Naive B cell (primary cell): ENCODE results near the gene SLC16A8. TPM values are rescaled to one million over a fixed set of nuclear protein-coding genes. Genes with fewer than 3 reads are reported as not detected.
"Not testable (repeated sequence)": the region's sequence is repeated elsewhere in the genome, so short reads cannot be mapped to it uniquely, and the experiment has no call there.

Source experiments
- ATAC-seq, 2 donors: fragments of 150-1000 bp; cut with Tn5 transposase; 2 replicates each; pipeline ENCODE4 v1.10.0; 2021; ENCODE audit warnings: low read depth in 2 of 2, mild to moderate bottlenecking in 2 of 2, moderate library complexity in 2 of 2
- DNase-seq: peaks from one replicate; pipeline ENCODE4 v3.0.0; 2022
- H3K27ac Mint-ChIP-seq, 6 donors: one replicate each; pipeline ENCODE4 v1.8.0; 2020 to 2022; ENCODE audit warnings: mild to moderate bottlenecking in 6 of 6, mixed read lengths in 6 of 6, moderate library complexity in 5 of 6, inconsistent platforms in 2 of 6
- H3K27me3 Mint-ChIP-seq, 3 donors: one replicate each; pipeline ENCODE4 v1.8.0; 2021 to 2022; ENCODE audit warnings: mixed read lengths in 3 of 3, mild to moderate bottlenecking in 1 of 3
- H3K36me3 Mint-ChIP-seq, 2 donors: one replicate each; pipeline ENCODE4 v1.8.0; 2020 to 2022; ENCODE audit warnings: mixed read lengths in 2 of 2, inconsistent platforms in 1 of 2, mild to moderate bottlenecking in 1 of 2
- H3K4me1 Mint-ChIP-seq, 3 donors: one replicate each; pipeline ENCODE4 v1.8.0; 2020 to 2022; ENCODE audit warnings: mixed read lengths in 3 of 3, inconsistent platforms in 1 of 3, mild to moderate bottlenecking in 1 of 3, moderate library complexity in 1 of 3
- H3K4me3 Mint-ChIP-seq, 8 donors: one replicate each; pipeline ENCODE4 v1.8.0; 2020 to 2022; ENCODE audit warnings: mild to moderate bottlenecking in 8 of 8, mixed read lengths in 8 of 8, moderate library complexity in 8 of 8, inconsistent platforms in 2 of 8
- H3K9me3 Mint-ChIP-seq, 7 donors: one replicate each; pipeline ENCODE4 v1.8.0; 2020 to 2022; ENCODE audit warnings: mixed read lengths in 7 of 7, mild to moderate bottlenecking in 5 of 7, inconsistent platforms in 2 of 7, moderate library complexity in 1 of 7
- polyA plus RNA-seq, 6 donors: library from polyadenylated mRNA; unstranded; fragments of 300-500 nt; fragmentation: Illumina TruSeq; gene quantifications; one replicate each; pipeline ENCODE4 v1.2.3, GENCODE V29; 2021; ENCODE audit warnings: low read depth in 6 of 6

Gene SLC16A8
- polyA plus RNA-seq, 6 donors from 2014 or later: not detected

GRCh38 chr22:38120359-38121110 lies 36.6 kb upstream of the SLC16A8 start:
- DNase-seq (no peak), ATAC-seq (no peak)
- H3K27ac Mint-ChIP-seq: peak overlapping the region in 1 of 6 donors; percentile 63
- no peaks in the 10 kb centered on the region for H3K36me3 Mint-ChIP-seq
- no peaks in the 10 kb centered on the region for H3K27me3 Mint-ChIP-seq
- no peaks in the 10 kb centered on the region for H3K4me1 Mint-ChIP-seq
- H3K4me3 Mint-ChIP-seq: no peak overlapping the region
- no peaks in the 10 kb centered on the region for H3K9me3 Mint-ChIP-seq

DNA sequence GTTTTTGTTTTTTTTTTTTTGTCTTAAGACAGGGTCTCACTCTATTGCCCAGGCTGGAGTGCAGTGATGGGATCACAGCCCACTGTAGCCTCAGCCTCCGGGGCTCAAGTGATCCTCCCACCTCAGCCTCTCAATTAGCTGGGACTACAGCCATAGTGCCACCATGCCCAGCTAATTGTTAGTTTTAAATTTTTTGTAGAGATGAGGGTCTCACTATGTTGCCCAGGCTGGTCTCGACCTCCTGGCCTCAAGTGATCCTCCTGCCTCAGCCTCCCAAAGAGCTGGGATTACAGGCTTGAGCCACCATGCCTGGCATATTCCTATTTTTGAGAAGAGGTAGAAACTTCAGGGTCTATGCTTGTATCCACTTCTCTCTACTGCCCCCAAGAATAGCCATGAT lies 34.8 kb upstream of the SLC16A8 start:
- H3K36me3 Mint-ChIP-seq, DNase-seq, H3K9me3 Mint-ChIP-seq, H3K4me1 Mint-ChIP-seq, H3K27ac Mint-ChIP-seq, H3K4me3 Mint-ChIP-seq, ATAC-seq, H3K27me3 Mint-ChIP-seq: not testable (repeated sequence)

DNA sequence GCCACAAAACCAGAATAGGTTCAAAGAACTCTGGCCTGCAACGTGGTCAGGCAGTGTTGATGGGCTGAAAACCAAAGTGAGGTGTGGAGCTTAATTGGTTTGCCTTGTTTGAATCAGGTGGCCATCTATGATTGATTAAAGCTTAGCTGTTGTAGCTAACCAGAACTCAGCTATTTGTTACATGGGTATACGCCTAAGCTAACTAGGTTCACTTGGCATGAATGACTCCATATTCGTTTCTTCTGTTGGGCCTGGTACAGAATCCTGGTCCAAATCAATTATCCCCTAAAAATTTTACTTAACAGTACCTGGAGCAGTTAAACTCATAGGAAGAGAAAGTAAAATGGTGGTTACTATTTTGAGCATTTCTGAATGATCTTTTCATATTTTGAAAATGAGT lies 34.2 kb upstream of the SLC16A8 start:
- Mint-ChIP-seq H3K27ac (no peak overlapping the region), H3K9me3 (no peaks in the 10 kb centered on the region), H3K4me1 (peaks cover 2 to 5% (median 4%) of the 10 kb centered on the region in 3 donors), H3K36me3 (no peaks in the 10 kb centered on the region), H3K27me3 (no peaks in the 10 kb centered on the region), H3K4me3 (no peak overlapping the region)
- ATAC-seq: no peak
- no peak for DNase-seq

DNA sequence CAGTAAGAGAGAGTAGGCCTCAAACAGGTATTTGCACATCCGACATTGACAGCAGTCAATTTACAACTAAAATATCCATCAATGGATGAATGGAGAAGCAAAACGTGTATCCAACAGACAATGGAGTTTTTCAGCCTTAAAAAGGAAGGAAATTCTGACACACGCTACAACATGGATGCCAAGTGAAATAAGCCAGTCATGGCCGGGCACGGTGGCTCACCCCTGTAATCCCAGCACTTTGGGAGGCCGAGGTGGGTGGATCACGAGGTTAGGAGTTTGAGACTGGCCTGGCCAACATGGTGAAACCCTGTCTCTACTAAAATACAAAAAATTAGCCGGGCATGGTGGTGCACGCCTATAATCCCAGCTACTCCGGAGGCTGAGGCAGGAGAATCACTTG lies 33.6 kb upstream of the SLC16A8 start:
- not testable (repeated sequence) for H3K4me3 Mint-ChIP-seq, ATAC-seq, H3K9me3 Mint-ChIP-seq, H3K36me3 Mint-ChIP-seq, H3K27ac Mint-ChIP-seq, DNase-seq, H3K27me3 Mint-ChIP-seq
- peaks cover 2 to 10% (median 4%) of the 10 kb centered on the region in 3 donors for H3K4me1 Mint-ChIP-seq

- peaks cover 0 to 7% of the 10 kb centered on the region in 2 donors for H3K36me3 Mint-ChIP-seq
- H3K27me3 Mint-ChIP-seq: no peaks in the 10 kb centered on the region
- H3K9me3 Mint-ChIP-seq: no peaks in the 10 kb centered on the region
- DNase-seq: no peak
- ATAC-seq: no peak
- H3K27ac Mint-ChIP-seq: no peak overlapping the region
- no peak overlapping the region for H3K4me3 Mint-ChIP-seq
- peaks cover 2 to 10% (median 4%) of the 10 kb centered on the region in 3 donors for H3K4me1 Mint-ChIP-seq
These were observed 31.6 kb upstream of the SLC16A8 start for GRCh38 chr22:38115423-38116205.

GRCh38 chr22:38114484-38115398 lies 30.8 kb upstream of the SLC16A8 start:
- H3K9me3 Mint-ChIP-seq: no peaks in the 10 kb centered on the region
- DNase-seq (peak; percentile 52), ATAC-seq (peak; percentile 75 to 83)
- peak overlapping the region in 2 of 6 donors; percentile 87 to 96 for H3K27ac Mint-ChIP-seq
- H3K4me3 Mint-ChIP-seq: peak overlapping the region in 1 of 8 donors; percentile 68
- H3K36me3 Mint-ChIP-seq: peaks cover 0 to 7% of the 10 kb centered on the region in 2 donors
- no peaks in the 10 kb centered on the region for H3K27me3 Mint-ChIP-seq
- H3K4me1 Mint-ChIP-seq: peaks cover 2 to 10% (median 6%) of the 10 kb centered on the region in 3 donors

GRCh38 chr22:38112381-38112780 lies 28.4 kb upstream of the SLC16A8 start:
- H3K4me1 Mint-ChIP-seq: peaks cover 5 to 10% (median 7%) of the 10 kb centered on the region in 3 donors
- H3K36me3 Mint-ChIP-seq: peaks cover 0 to 7% of the 10 kb centered on the region in 2 donors
- H3K4me3 Mint-ChIP-seq: no peak overlapping the region
- ATAC-seq (no peak), DNase-seq (no peak)
- no peaks in the 10 kb centered on the region for H3K27me3 Mint-ChIP-seq
- no peak overlapping the region for H3K27ac Mint-ChIP-seq
- H3K9me3 Mint-ChIP-seq: no peaks in the 10 kb centered on the region

GRCh38 chr22:38111925-38112355 lies 28.0 kb upstream of the SLC16A8 start:
- no peak overlapping the region for H3K4me3 Mint-ChIP-seq
- H3K27ac Mint-ChIP-seq: no peak overlapping the region
- no peaks in the 10 kb centered on the region for H3K9me3 Mint-ChIP-seq
- H3K36me3 Mint-ChIP-seq: peaks cover 0 to 7% of the 10 kb centered on the region in 2 donors
- H3K27me3 Mint-ChIP-seq: no peaks in the 10 kb centered on the region
- no peak for ATAC-seq
- H3K4me1 Mint-ChIP-seq: peaks cover 5 to 10% (median 7%) of the 10 kb centered on the region in 3 donors
- no peak for DNase-seq

GRCh38 chr22:38110863-38111852 lies 27.2 kb upstream of the SLC16A8 start:
- no peaks in the 10 kb centered on the region for H3K27me3 Mint-ChIP-seq
- DNase-seq (no peak), ATAC-seq (no peak)
- no peaks in the 10 kb centered on the region for H3K9me3 Mint-ChIP-seq
- H3K27ac Mint-ChIP-seq: no peak overlapping the region
- H3K36me3 Mint-ChIP-seq: peaks cover 0 to 7% of the 10 kb centered on the region in 2 donors
- H3K4me3 Mint-ChIP-seq: peak overlapping the region in 1 of 8 donors; percentile 29
- peaks cover 5 to 10% (median 7%) of the 10 kb centered on the region in 3 donors for H3K4me1 Mint-ChIP-seq

- Mint-ChIP-seq H3K27me3 (no peaks in the 10 kb centered on the region), H3K36me3 (peaks cover 0 to 7% of the 10 kb centered on the region in 2 donors), H3K4me3 (peak within 1 kb of the TSS in 1 of 8 donors; percentile 29), H3K4me1 (peaks cover 5 to 10% (median 7%) of the 10 kb centered on the region in 3 donors), H3K9me3 (no peaks in the 10 kb centered on the region), H3K27ac (peak within 1 kb of the TSS in 3 of 6 donors; percentile 62 to 96 (median 87))
- DNase-seq: no peak
- no peak for ATAC-seq
These were observed 26.3 kb upstream of the SLC16A8 start, which contains the start of gene BAIAP2L2 for GRCh38 chr22:38110008-38110862. TSS of gene BAIAP2L2 (minus strand) at chr22:38110684. CDS start at chr22:38110525, 159 bp downstream.

DNA sequence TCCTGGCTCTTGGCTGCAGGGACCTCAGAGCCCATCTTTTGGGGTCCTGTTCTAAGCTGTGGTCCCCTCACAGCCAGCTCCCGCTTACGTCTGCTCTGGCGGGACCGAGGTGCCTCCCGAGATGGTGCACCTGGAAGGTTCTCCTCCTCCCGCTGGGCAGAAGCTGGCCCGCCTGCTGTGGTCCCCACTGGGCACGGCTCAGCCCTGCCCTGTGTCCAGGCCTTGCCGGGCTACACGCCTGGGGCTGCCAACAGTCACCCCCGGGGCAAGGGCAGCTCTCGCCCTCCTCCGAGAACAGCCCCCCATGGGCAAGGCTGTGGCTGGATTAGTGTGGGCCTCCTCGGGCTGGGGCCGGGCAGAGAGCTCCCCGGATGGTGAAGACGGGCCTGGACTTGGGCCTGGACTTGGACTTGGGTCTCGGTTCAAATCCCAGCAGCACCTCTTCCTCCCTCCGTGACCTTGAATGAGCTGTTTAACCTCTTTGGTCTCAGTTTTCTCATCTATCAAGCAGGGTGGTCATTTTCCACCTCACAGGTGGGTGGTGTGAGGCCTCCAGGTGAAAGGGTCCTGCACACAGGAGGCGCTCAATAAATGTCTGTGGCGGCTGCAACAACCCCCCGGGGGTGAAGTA lies 25.5 kb upstream of the SLC16A8 start:
- H3K27ac Mint-ChIP-seq: peak overlapping the region in 3 of 6 donors; percentile 54 to 96 (median 87)
- peaks cover 6 to 9% (median 8%) of the 10 kb centered on the region in 3 donors for H3K4me1 Mint-ChIP-seq
- ATAC-seq (no peak), DNase-seq (no peak)
- H3K27me3 Mint-ChIP-seq: no peaks in the 10 kb centered on the region
- no peak overlapping the region for H3K4me3 Mint-ChIP-seq
- H3K36me3 Mint-ChIP-seq: peaks cover 0 to 7% of the 10 kb centered on the region in 2 donors
- H3K9me3 Mint-ChIP-seq: no peaks in the 10 kb centered on the region
